Measurements from ENCODE around the gene KIF26B. TPM values are rescaled to one million over a fixed set of nuclear protein-coding genes. Genes with fewer than 3 reads are reported as not detected.
"Not testable (repeated sequence)": the region's sequence is repeated elsewhere in the genome, so short reads cannot be mapped to it uniquely, and the experiment has no call there.

KIF26B gene
- total RNA-seq, 1 donor from 2014 or later = 0.32 TPM

GRCh38 chr1:245380790-245381535 is 226.2 kb downstream of the KIF26B start:
- DNase-seq (ENCODE audit: low spot score) = no peak

- no peak for DNase-seq (ENCODE audit: low spot score)
Observed at GRCh38 chr1:245382981-245383380, 228.2 kb downstream of the KIF26B start.

- DNase-seq (ENCODE audit: low spot score) = no peak
Observed at GRCh38 chr1:245383396-245384330, 228.9 kb downstream of the KIF26B start.

GRCh38 chr1:245386297-245386971 is 231.6 kb downstream of the KIF26B start:
- no peak for DNase-seq (ENCODE audit: low spot score)

GRCh38 chr1:245388687-245389086 is 233.9 kb downstream of the KIF26B start:
- no peak for DNase-seq (ENCODE audit: low spot score)

GRCh38 chr1:245389873-245390272 is 235.1 kb downstream of the KIF26B start:
- no peak for DNase-seq (ENCODE audit: low spot score)

GRCh38 chr1:245390975-245391374 is 236.2 kb downstream of the KIF26B start:
- DNase-seq (ENCODE audit: low spot score) = no peak

GRCh38 chr1:245393694-245394093 is 238.9 kb downstream of the KIF26B start:
- no peak for DNase-seq (ENCODE audit: low spot score)

- no peak for DNase-seq (ENCODE audit: low spot score)
Observed at GRCh38 chr1:245395680-245396079, 240.9 kb downstream of the KIF26B start.

- DNase-seq (ENCODE audit: low spot score) = no peak
Observed at GRCh38 chr1:245396615-245397014, 241.8 kb downstream of the KIF26B start.

GRCh38 chr1:245397771-245398170 is 243.0 kb downstream of the KIF26B start:
- DNase-seq (ENCODE audit: low spot score) = no peak

GRCh38 chr1:245398180-245398579 is 243.4 kb downstream of the KIF26B start:
- no peak for DNase-seq (ENCODE audit: low spot score)

- no peak for DNase-seq (ENCODE audit: low spot score)
Observed at GRCh38 chr1:245401881-245402587, 247.2 kb downstream of the KIF26B start.

GRCh38 chr1:245402998-245403397 is 248.2 kb downstream of the KIF26B start:
- not testable (repeated sequence) for DNase-seq (ENCODE audit: low spot score)

GRCh38 chr1:245404527-245404926 is 249.7 kb downstream of the KIF26B start:
- no peak for DNase-seq (ENCODE audit: low spot score)

GRCh38 chr1:245404952-245405351 is 250.2 kb downstream of the KIF26B start:
- no peak for DNase-seq (ENCODE audit: low spot score)

GRCh38 chr1:245406426-245406825 is 251.6 kb downstream of the KIF26B start:
- DNase-seq (ENCODE audit: low spot score) = no peak

GRCh38 chr1:245407983-245408382 is 253.2 kb downstream of the KIF26B start:
- DNase-seq (ENCODE audit: low spot score) = no peak

GRCh38 chr1:245409341-245410195 is 254.8 kb downstream of the KIF26B start:
- DNase-seq (ENCODE audit: low spot score) = no peak
